ENCODE measurements around the gene DLGAP1. TPM values are rescaled to one million over a fixed set of nuclear protein-coding genes. Genes with fewer than 3 reads are reported as not detected.

The DLGAP1 gene
- total and polyA plus RNA-seq, 2 experiments from 2014 or later = 0.13 to 0.22 TPM

GRCh38 chr18:3665780-3666525 lies 789.2 kb downstream of the DLGAP1 start:
- Histone ChIP-seq H2AFZ (peak overlapping the region; percentile 70), H3K4me3 (no peak overlapping the region), H3K79me2 (ENCODE audit: insufficient read depth) (no peaks in the 10 kb centered on the region), H3K9me3 (ENCODE audit: low read depth) (no peaks in the 10 kb centered on the region), H3K36me3 (ENCODE audit: low read depth) (no peaks in the 10 kb centered on the region), H3K9me2 (ENCODE audit: insufficient read depth) (no peaks in the 10 kb centered on the region), H3K9ac (peak overlapping the region; percentile 21; the same call in 1 of the 2 replicates), H3K4me1 (ENCODE audit: insufficient read depth) (peaks cover 9% of the 10 kb centered on the region; the same call in 1 of the 2 replicates), H4K20me1 (ENCODE audit: insufficient read depth) (no peaks in the 10 kb centered on the region), H3K4me2 (ENCODE audit: unreplicated experiment) (peak overlapping the region; percentile 31), H3K27me3 (replicated peaks; ENCODE audit: insufficient read depth) (no peaks in the 10 kb centered on the region), H3F3A (ENCODE audit: insufficient read depth) (no peaks in the 10 kb centered on the region), H3K27ac (peak overlapping the region; percentile 22)
- TF ChIP-seq EZH2phosphoT487 (IDR thresholded peaks at IDR 0.05; ENCODE audit: insufficient read depth, low read depth) = no peak
- TF ChIP-seq EZH2 (IDR thresholded peaks at IDR 0.05; ENCODE audit: insufficient read depth, poor library complexity, severe bottlenecking) = no peak
- peak; percentile 92 for DNase-seq
- in situ Hi-C loops (cut with MboI) = loop anchor here (5.0 to 10.0 kb wide), 3 partner anchors 71 to 384 kb away; partner anchors contain the start of gene TGIF1
- 31 to 34% methylated on average over 20 of the region's 20 CpGs for WGBS, 2 experiments (ENCODE audit: low coverage in 1 of 2, low lambda C conversion rate in 2 of 2, missing lambda C conversion rate in 2 of 2)

- DNase-seq = no peak
- Histone ChIP-seq H3K9ac (no peak overlapping the region), H2AFZ (no peak overlapping the region), H4K20me1 (ENCODE audit: insufficient read depth) (no peaks in the 10 kb centered on the region), H3K9me2 (ENCODE audit: insufficient read depth) (no peaks in the 10 kb centered on the region), H3K79me2 (ENCODE audit: insufficient read depth) (no peaks in the 10 kb centered on the region), H3K27me3 (replicated peaks; ENCODE audit: insufficient read depth) (no peaks in the 10 kb centered on the region), H3K4me3 (no peak overlapping the region), H3K36me3 (ENCODE audit: low read depth) (no peaks in the 10 kb centered on the region), H3K4me1 (ENCODE audit: insufficient read depth) (peaks cover 9% of the 10 kb centered on the region; the same call in 1 of the 2 replicates), H3K9me3 (ENCODE audit: low read depth) (no peaks in the 10 kb centered on the region), H3K4me2 (ENCODE audit: unreplicated experiment) (no peak overlapping the region), H3K27ac (no peak overlapping the region), H3F3A (ENCODE audit: insufficient read depth) (no peaks in the 10 kb centered on the region)
- TF ChIP-seq EZH2 (IDR thresholded peaks at IDR 0.05; ENCODE audit: insufficient read depth, poor library complexity, severe bottlenecking) (no peak), EZH2phosphoT487 (IDR thresholded peaks at IDR 0.05; ENCODE audit: insufficient read depth, low read depth) (no peak)
- in situ Hi-C loops (cut with MboI) = loop anchor here (5.0 to 10.0 kb wide), 3 partner anchors 70 to 383 kb away; partner anchors contain the start of gene TGIF1
- whole genome bisulfite sequencing, 2 experiments (ENCODE audit: low coverage in 1 of 2, low lambda C conversion rate in 2 of 2, missing lambda C conversion rate in 2 of 2) = 96 to 99% methylated on average over 3 of the region's 3 CpGs
Observed at GRCh38 chr18:3665204-3665603, 789.9 kb downstream of the DLGAP1 start.

- 72 to 73% methylated on average over 6 of the region's 6 CpGs for WGBS, 2 experiments (ENCODE audit: low coverage in 1 of 2, low lambda C conversion rate in 2 of 2, missing lambda C conversion rate in 2 of 2)
- Histone ChIP-seq H3K9me3 (ENCODE audit: low read depth) (no peaks in the 10 kb centered on the region), H3K79me2 (ENCODE audit: insufficient read depth) (no peaks in the 10 kb centered on the region), H3K9me2 (ENCODE audit: insufficient read depth) (no peaks in the 10 kb centered on the region), H4K20me1 (ENCODE audit: insufficient read depth) (no peaks in the 10 kb centered on the region), H2AFZ (no peak overlapping the region), H3K4me3 (no peak overlapping the region), H3K9ac (no peak overlapping the region), H3K36me3 (ENCODE audit: low read depth) (no peaks in the 10 kb centered on the region), H3K4me2 (ENCODE audit: unreplicated experiment) (no peak overlapping the region), H3K27ac (no peak overlapping the region), H3K27me3 (replicated peaks; ENCODE audit: insufficient read depth) (no peaks in the 10 kb centered on the region), H3F3A (ENCODE audit: insufficient read depth) (no peaks in the 10 kb centered on the region), H3K4me1 (ENCODE audit: insufficient read depth) (peaks cover 9% of the 10 kb centered on the region; the same call in 1 of the 2 replicates)
- peak; percentile 19 for DNase-seq
- in situ Hi-C loops (cut with MboI) = loop anchor here (5.0 to 10.0 kb wide), 3 partner anchors 70 to 382 kb away; partner anchors contain the start of gene TGIF1
- TF ChIP-seq EZH2phosphoT487 (IDR thresholded peaks at IDR 0.05; ENCODE audit: insufficient read depth, low read depth) = no peak
- TF ChIP-seq EZH2 (IDR thresholded peaks at IDR 0.05; ENCODE audit: insufficient read depth, poor library complexity, severe bottlenecking) = no peak
Observed at GRCh38 chr18:3664563-3665178, 790.4 kb downstream of the DLGAP1 start.

- Histone ChIP-seq H3K79me2 (ENCODE audit: insufficient read depth) (no peaks in the 10 kb centered on the region), H3K4me3 (no peak overlapping the region), H3K9me3 (ENCODE audit: low read depth) (no peaks in the 10 kb centered on the region), H3K27me3 (replicated peaks; ENCODE audit: insufficient read depth) (no peaks in the 10 kb centered on the region), H3K9me2 (ENCODE audit: insufficient read depth) (no peaks in the 10 kb centered on the region), H3K4me2 (ENCODE audit: unreplicated experiment) (no peak overlapping the region), H3K9ac (no peak overlapping the region), H3K4me1 (ENCODE audit: insufficient read depth) (peaks cover 9% of the 10 kb centered on the region; the same call in 1 of the 2 replicates), H3K27ac (no peak overlapping the region), H3K36me3 (ENCODE audit: low read depth) (no peaks in the 10 kb centered on the region), H3F3A (ENCODE audit: insufficient read depth) (no peaks in the 10 kb centered on the region), H2AFZ (no peak overlapping the region), H4K20me1 (ENCODE audit: insufficient read depth) (no peaks in the 10 kb centered on the region)
- WGBS, 2 experiments (ENCODE audit: low coverage in 1 of 2, low lambda C conversion rate in 2 of 2, missing lambda C conversion rate in 2 of 2) = 66 to 73% methylated on average over 2 of the region's 2 CpGs
- in situ Hi-C loops (cut with MboI) = loop anchor here (10.0 kb wide), 2 partner anchors 69 to 209 kb away; partner anchors contain the start of gene TGIF1
- no peak for DNase-seq
- TF ChIP-seq EZH2 (IDR thresholded peaks at IDR 0.05; ENCODE audit: insufficient read depth, poor library complexity, severe bottlenecking) = no peak
- TF ChIP-seq EZH2phosphoT487 (IDR thresholded peaks at IDR 0.05; ENCODE audit: insufficient read depth, low read depth) = no peak
Observed at GRCh38 chr18:3663870-3664512, 791.1 kb downstream of the DLGAP1 start.
